Lower leg skin (tissue), 3 donors: Measurements from ENCODE around the gene SMOC1.

Experiments
- CTCF ChIP-seq, 3 donors: fragments of 450-650 bp; IDR thresholded peaks; one replicate each; pipeline ENCODE4 v1.5.1; 2016; ENCODE audit warnings: antibody characterized with exemption in 3 of 3, mild to moderate bottlenecking in 3 of 3, moderate library complexity in 2 of 3
- POLR2A ChIP-seq, 2 donors: fragments of 450-650 bp; IDR thresholded peaks; one replicate each; pipeline ENCODE4 v1.6.1; 2016 to 2017; ENCODE audit warnings: antibody characterized with exemption in 2 of 2, mild to moderate bottlenecking in 1 of 2, moderate library complexity in 1 of 2

GRCh38 chr14:70059545-70059944, 180.3 kb downstream of the SMOC1 start:
- TF ChIP-seq POLR2A (IDR thresholded peaks at IDR 0.05) (no peak), CTCF (IDR thresholded peaks at IDR 0.05) (no peak)
